Measurements from ENCODE around the gene CDC42SE2.
"Not testable (repeated sequence)": the region's sequence is repeated elsewhere in the genome, so short reads cannot be mapped to it uniquely, and the experiment has no call there.

The CDC42SE2 gene

DNA sequence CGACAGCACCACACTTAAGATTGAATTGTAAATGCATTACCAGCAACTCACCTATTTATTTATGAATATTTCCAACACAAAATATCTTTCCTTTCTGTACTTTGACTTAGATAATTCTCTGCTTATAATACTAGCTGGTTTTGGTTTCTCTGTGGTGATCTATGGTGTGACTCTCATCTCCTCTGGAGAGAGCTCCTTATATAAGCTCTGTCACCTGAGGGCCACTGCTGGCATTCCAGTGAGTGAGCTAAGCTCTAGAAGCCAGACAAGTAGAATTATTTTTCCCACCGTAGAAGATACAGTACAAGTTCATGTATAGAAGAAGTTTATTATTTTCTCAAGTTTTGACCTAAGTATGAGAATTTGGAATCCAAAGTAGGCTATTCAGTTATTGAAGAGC is 111.5 kb downstream of the CDC42SE2 start:
- no peak for DNase-seq

DNA sequence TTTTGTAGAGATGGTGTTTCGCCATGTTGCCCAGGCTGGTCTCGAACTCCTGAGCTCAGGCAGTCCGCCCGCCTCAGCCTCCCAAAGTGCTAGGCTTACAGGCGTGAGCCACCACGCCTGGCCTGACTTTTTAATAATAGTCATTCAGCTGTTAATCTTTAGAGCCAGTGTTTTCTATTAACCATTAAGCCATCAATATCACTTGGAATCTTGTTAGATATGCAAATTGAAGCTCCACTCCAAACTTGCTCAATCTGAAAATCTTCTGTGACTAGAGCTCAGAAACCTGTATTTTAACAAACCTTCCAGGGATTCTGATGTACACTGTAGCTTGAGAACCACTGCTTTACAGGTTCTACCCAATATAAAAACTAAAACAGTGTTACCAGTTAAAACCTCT is 113.5 kb downstream of the CDC42SE2 start:
- DNase-seq: no peak

DNA sequence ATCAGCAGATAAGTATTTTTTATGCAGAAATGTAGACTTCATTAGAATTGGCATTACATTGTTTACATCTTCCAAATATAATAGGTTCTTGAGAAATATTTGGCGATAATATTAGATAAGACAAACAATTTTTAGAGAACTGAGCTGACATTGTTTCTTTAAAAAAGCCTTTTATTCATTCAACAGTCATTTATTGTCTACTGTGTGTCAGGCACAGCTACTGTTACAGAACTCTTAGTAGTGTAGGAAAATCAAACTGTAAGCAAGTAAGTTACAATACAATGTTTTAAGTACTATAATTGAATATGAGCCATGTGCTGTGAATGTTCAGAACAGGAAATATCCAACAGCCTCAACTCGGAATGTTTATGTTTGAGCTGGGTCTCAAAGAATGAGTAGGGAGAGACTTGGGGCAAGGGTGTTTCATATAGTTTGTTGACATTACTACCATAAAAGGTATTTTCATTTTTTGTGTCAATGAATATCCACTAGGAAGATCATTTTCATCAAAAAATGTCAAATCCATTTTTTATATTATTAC is 114.0 kb downstream of the CDC42SE2 start:
- DNase-seq: no peak

DNA sequence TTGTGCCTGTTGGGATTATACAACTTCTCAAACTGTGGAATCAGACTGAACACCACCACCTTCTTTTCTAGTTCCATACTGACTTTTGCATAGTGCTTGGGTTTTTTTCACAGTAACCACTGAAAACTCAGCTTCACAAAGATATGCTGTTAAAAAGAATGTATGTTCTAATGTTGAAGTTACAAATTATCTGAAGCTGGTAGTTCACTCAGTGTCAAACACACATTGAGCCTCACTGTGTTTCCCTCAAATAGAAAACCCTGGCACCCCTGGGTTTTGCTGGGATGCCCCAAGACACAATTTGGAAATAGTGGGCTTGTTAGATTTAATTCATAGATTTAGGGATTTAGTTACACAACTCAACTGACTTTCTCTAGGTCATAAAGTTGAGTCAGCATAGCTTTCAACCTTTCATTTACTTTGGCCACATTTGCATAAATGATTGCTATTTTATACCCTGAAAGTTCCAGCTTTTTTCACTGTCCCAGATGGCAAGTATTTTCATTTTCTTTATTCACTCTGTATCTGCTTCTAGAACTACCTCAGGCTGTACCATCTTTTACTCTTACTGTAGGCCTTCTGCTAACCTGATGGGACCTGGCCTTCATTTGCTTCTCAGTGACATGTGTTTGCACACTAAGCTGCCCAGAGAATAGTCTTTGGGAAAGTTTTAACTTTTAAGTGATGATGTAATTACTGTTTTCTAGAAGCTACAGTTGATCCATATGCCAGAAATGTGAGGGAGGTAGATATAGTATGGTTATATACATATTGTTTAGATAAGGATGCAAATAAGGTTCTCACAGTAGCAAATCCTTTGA is 115.1 kb downstream of the CDC42SE2 start:
- no peak for DNase-seq

DNA sequence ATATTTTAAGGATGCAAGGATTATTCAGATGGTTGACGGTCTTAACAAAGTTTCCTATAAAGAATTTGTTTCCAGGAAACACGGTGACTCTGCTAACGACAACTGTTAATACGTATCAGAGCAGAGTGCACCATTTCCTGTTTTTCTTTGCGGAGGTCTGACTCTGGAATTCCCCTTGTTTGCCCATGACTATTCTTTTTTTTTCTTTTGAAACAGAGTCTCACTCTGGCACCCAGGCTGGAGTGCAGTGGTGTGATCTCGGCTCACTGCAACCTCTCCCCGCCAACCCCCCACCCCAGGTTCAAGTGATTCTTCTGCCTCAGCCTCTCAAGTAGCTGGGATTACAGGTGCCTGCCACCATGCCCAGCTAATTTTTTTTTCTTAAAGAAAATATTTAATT is 115.9 kb downstream of the CDC42SE2 start:
- DNase-seq: no peak

DNA sequence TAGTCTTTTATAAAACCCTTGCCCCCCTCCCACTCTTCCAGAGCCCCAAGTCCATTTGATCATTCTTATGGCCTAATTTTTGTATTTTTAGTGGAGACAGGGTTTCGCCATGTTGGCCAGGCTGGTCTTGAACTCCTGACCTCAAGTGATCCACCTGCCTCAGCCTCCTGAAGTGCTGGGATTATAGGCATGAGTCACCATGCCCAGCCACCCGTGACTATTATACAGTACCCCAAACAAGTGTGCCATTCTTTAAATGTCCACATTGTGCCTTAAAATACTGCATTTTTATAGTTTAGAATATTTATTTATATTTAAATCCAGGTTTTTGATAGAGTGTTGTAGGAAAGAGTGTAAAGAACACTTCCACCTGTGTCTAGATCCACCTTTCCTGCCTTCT is 116.4 kb downstream of the CDC42SE2 start:
- DNase-seq: not testable (repeated sequence)

DNA sequence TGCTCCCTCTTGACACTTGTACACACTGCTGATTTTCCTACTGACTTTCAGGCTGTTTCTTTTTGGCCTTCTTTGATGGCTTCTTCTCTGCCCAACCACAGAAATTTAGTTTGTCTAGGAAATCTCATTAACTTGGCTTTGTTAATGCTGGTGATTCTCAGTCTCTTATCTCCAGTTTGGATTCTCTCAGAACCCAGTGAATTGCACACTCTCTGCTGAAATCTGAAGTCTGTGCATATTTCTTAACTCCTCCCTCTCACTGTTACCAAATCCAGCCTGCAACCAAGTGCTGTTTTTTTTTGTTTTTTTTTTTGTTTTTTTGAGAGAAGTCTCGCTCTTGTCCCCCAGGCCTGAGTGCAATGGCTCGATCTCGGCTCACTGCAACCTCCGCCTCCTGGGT is 117.2 kb downstream of the CDC42SE2 start:
- no peak for DNase-seq

DNA sequence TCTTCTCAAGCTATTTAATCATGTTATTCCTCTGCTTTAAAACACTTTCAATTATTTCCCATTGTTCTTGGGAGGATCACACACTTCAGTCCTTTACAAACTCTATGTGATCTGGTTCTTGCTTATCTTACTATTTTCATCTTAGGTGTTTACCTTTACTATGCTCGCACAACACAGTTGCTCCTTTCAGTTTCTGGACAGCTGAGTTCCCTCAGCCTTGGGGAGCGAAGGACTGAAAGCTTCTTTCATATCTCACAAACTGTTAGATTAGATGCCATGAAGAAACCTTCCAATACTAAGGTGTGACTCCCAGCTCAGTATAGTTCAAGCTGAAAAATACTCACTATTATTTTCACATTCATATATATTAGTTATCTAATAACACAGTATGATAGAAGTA is 117.9 kb downstream of the CDC42SE2 start:
- DNase-seq: no peak

DNA sequence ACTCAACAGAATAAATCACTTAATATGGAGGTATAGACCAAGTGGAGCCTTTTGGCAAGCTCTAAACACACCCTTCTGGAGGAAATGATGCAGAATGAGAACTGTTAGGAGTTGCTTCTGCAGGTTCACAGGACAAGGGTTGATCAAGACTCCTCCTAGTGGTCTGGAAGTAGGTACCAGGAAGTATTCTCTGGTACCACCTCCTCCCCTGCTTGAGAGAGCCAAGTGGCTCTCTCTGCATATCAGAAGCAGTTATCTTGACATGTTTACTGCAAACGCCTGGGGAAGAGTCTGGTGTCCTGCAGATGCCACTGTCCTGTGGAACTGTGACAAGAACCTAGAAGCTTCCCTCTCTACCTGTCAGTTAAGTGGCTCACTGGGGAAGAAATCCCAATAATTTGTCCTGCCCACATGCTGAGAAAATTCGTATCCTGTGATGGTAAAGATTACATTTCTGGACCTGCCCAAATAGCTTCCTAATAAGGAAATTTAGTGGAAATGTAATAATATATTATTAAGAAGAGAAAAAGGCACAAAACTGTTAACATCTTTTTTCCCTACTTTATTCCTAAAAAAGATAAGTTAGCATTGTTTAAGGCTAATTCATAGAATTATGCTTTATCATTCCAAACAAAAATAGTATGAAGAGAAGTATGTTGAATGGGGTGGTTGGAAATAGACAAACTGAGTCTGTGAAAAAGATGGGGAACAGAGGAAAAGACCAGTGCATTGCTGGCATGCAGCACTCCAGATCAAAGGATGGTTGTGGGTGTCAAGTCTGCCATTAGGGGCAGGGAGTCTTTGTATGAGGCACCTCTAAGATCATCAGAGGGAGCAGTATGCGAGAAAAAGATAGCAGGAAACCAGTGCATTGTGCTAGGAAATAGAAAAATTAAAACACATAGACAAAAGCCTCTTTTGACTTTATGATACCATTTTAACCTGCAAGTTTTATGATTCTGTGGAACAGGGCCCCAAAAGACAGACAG is 118.8 kb downstream of the CDC42SE2 start:
- peak; percentile 41 for DNase-seq

DNA sequence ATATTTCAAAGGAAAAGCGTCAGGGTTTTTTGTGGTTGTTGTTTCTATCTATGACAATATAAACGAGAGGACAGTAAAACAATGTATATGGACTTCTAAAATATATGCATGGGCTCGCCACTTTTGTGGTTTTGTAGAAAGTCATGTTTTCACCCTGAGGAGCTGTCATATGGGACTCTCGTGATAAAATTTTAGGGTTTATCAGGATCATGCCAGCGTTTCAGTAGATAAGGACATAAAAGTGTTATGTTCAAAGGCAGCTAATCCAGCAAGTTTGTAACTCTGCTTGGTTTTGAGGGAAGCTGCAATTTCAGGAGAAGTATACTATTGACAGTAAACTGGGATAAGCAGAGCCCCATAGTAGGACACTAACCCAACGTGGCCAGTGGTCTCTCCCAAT is 120.3 kb downstream of the CDC42SE2 start:
- no peak for DNase-seq

DNA sequence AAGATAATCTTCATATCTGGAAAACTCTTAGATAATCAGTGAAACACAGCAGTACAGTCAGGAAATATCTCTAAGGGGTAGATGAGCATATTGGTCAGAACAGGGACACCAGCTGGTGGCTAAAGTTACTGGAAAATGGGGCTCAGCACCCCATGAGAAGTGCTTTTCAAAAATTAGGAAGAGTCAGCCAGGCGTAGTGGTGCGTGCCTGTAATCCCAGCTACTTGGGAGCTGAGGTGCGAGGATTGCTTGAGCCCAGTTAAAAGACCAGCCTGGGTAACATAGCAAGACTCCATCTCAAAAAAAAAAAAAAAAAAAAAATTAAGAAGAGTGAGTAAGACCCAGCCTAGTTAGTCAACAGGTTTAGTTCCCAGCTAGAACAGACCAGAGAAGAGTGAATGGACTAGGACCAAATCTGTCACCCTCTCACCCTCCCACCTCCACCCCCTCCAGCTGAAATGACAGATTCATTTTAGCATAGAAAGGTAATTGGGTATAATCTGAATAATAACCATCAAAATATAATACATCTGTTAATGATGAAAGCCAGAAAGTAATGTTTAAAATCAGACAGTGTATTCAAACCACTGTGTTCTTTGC is 120.9 kb downstream of the CDC42SE2 start:
- DNase-seq: no peak

DNA sequence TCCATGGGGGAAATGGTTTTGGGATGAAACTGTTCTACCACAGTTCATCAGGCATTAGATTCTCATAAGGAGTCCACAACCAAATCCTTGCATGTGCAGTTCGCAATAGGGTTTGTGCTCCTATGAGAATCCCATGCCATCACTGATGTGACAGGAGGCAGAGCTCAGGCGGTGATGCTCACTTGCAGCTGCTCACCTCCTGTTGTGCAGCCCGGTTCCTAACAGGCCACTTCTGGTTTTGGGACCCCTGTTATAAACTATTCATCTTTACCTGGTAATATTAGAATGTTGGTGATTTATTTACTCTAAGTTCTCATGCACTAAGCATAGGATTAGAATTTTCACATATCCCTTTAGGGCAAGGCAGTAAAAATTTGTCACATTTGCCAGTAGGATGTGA is 122.3 kb downstream of the CDC42SE2 start:
- DNase-seq: no peak

DNA sequence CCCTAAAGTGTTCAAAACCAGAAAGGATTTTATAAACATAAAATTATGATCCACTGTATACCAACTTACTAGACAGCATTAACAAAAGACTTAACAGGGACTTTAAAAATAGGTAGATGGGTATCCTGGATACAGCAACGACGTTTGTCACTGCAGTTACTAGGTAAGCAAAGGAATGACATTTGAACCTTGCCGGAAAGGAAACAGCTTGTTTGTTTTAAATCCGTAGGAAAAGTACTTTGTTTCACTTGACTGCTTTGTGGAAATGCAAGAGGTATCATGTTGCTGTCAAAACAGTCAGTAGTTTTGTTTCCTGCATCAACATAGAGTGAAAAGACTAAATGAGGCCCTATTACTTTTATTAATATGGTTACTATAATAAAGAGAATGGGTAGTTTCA is 122.9 kb downstream of the CDC42SE2 start:
- peak; percentile 58 for DNase-seq

DNA sequence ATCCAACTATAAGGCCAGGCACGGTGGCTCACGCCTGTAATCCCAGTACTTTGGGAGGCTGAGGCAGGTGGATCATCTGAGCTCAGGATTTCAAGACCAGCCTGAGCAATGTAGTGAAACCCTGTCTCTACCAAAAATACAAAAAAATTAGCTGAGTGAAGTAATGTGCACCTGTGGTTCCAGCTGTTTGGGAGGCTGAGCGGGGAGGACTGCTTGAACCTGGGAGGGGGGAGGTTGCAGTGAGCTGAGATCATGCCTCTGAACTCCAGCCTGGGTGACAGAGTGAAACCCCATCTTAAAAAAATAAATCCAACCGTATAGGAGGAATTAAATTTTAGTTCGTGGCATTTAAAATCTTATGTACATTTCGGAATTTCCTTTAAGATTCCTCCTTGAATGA is 123.4 kb downstream of the CDC42SE2 start:
- no peak for DNase-seq

DNA sequence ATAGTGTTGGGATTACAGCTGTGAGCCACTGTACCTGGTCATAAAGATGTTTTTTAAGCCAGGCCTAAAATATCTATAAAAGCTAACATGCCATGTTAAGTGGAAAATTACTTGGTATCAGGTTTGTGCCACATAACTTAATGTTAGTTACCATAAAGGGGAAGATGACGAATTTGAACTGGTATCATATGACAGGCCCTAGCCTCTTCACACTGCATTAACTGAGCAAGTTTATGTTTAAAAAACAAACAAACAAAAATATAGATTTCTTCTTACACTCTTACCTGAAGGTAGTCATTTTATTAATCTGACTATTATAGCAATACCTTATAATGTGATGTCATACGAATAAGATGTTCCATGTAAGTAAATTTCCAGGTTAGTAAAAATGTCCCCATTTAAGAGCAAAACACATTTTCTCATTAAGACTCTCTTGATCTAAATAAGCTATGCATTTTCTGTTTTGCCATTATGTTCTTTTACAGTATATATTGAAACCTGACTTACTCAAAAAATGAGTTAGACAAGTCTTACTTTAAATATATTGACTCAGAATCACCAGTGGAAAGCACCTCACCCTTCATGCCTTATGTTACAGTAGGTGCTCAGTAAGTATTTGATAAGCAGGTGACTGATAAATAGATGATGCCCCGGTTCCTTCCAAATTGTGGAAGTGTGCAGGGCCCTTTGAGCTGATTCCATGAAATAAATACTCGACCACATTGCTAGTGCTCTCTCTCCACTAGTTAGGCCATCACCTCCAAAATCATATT is 125.4 kb downstream of the CDC42SE2 start:
- no peak for DNase-seq

DNA sequence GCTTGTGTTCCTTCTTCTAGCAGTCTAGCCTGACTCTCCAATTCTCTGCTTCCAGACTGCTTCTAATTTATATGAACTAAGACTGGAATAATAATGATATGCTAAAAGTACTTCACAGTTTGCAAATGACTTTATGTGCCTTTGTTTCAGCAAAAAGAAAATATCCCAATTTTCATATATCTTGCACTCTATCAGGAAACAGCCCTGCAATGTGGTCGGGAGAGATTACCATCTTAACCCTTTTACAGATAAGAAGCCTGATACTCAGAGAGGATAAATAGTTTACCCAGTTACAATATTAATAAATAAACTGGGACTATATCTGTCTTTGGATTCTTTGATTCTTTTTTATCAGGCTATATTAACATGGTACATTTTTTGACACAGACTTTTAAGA is 126.0 kb downstream of the CDC42SE2 start:
- DNase-seq: no peak

DNA sequence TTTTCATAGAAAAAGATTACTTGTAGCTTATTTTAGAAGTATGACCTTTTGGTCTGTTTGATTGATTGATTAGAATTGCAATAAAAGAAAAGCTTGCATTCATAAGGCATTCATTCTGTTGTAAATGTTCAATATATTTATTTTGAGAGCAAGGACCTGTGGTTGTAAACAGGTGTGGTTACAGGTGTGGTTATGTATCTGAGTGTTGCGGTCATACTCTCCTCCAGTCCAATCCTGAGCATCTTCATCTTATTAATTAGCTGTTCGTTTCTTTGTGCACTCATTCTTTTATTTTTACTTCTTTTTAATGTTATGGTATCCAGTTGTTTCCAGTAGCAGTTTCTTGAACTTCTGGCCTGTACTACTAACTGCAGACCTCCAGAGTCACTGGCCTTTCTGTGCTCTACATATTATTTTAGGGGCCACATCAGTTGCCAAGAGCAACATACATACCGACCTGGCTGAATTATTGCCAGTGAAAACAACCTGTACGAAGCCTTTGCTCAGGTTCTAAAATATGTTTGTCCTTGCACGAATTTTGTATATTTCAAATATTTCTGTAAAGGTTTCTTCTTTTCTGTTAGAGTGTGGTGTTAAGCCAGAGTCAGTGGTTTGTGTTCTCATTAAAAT is 128.7 kb downstream of the CDC42SE2 start:
- no peak for DNase-seq

DNA sequence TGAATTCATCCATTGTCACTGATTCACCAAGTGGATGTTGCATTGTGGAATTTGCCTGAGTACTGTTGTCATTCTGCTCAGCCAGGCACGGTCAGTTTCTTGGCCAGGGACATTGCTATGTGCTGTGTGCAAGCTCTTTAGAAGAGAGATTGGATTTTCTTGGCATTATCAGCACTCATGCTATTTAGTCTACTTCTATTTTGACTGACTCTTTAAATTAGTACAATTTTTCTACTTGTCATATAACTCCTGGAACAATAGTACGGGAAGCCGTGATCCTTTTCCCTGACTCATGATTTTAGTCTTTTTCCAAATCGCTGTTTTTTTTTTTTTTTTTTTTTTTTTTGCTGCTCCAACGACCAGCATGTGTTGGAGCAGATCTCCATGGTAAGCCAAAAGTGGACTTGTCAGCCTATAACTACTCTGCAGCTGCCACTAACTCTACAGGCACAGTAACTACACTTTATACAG is 129.7 kb downstream of the CDC42SE2 start:
- DNase-seq: no peak

DNA sequence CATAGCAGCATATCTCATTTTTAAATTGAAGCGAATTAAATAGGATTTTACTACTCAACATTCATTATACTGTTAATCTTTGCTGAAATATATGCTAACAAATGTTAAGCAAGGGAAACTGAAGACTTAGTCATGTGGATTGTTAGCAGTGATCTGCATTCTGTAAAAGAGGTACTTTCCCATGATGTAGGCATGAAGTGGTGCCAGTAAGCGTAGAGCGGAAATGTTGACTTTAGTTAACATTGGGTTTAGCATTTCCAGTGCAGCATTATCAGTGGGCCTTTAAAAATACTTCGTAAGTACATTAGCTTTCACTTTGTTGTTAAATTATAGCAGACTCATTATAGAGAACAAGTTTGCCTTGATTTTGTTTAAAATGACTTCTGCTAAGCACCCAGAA is 130.3 kb downstream of the CDC42SE2 start:
- DNase-seq: no peak

DNA sequence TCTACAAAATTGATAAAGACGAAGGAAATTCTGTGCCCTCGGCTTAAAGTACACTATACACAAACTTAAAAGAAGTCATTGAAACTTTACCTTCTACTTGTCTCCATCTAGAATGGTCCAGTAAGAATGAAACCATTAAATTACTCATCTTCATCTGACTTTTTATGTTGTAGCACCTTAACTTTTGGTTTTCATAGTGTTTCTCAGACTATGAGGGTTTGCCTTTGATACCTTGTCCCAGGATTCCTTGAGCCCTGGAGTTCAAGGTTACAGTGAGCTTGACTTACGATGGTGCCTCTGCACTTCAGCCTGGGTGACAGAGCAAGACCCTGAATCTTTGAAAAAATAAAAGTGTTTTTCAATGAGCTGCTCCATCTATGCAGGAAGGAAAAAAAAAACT is 132.2 kb downstream of the CDC42SE2 start:
- no peak for DNase-seq

DNA sequence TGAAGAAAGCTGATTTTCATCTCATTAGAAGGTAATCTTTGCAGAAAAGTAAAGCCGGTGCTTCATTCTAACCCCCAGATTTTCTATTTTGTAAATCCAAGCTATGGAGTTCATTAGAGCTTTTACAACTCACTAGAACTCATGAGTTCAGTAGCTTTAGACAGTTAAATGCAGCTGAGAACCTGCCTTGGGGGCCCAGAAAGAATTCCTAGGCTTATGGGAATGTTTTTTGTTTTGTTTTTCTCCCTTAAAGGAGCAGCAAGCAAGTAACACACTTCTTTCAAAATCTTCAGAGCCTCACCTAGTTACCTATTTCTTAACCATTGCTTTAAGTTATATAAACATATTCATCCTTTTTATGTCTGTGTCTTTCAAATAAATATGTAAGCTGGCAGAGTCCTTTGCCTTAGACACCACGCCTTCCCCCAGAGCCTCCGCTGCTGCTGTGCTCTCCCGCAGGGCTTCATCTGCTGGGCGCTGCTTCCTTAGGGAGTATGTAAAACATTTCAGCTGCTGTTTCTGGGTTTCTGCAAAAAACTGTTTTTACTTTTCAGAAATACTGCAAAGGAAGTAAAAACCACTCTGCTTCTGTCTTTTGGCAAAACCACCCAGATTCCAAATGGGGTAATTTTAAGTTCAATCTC is 132.9 kb downstream of the CDC42SE2 start:
- DNase-seq: no peak
